ENCODE data around the gene MCRS1.
"Not testable (repeated sequence)": the region's sequence is repeated elsewhere in the genome, so short reads cannot be mapped to it uniquely, and the experiment has no call there.

Gene MCRS1, protein sequence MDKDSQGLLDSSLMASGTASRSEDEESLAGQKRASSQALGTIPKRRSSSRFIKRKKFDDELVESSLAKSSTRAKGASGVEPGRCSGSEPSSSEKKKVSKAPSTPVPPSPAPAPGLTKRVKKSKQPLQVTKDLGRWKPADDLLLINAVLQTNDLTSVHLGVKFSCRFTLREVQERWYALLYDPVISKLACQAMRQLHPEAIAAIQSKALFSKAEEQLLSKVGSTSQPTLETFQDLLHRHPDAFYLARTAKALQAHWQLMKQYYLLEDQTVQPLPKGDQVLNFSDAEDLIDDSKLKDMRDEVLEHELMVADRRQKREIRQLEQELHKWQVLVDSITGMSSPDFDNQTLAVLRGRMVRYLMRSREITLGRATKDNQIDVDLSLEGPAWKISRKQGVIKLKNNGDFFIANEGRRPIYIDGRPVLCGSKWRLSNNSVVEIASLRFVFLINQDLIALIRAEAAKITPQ

DNA sequence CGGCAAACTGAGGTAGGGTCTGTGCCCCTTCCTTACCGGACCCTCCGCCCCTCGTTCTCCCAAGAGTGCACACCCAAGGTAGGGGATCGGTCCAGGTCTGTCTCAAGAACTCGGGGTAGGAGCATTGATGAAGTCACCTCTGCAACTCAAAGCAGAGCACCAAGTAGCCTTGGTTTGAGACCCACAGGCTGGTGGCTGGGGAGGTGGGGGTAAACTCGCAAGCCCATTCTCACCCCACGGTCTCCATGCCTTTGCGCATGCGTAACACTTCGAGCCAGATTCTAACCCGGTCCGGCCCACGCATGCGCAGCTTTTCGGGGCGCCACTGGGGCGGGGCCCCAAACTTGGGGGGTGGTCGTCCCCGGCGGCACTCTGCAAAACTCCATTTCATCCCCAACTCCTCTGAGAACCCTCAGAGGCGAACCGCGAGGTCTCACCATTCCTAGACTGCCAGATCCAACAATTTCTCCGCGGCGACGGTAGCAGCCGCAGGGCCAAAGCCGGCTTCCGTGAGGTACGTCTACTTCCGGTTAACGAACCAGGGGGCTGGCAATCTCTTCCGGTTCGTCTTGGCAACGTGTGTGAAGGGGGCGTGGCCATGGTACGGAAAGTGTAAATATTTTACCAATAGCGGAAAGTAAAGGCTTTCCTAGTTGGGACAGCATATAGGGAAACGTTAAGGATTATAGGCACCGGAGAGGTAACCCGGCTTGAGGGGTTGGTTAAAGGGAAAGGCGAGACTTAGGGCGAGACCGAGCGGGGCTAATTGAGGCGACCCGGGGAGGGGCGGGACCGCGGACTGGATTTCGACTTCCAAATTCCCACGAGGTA lies at the start of gene MCRS1:
TSS of gene MCRS1 (minus strand) at position 532 of the 831 bp plus-strand sequence. CDS start 1,411 bp downstream, outside the sequence.
- DNase-seq (ENCODE audit: low spot score): peak; percentile 90

DNA sequence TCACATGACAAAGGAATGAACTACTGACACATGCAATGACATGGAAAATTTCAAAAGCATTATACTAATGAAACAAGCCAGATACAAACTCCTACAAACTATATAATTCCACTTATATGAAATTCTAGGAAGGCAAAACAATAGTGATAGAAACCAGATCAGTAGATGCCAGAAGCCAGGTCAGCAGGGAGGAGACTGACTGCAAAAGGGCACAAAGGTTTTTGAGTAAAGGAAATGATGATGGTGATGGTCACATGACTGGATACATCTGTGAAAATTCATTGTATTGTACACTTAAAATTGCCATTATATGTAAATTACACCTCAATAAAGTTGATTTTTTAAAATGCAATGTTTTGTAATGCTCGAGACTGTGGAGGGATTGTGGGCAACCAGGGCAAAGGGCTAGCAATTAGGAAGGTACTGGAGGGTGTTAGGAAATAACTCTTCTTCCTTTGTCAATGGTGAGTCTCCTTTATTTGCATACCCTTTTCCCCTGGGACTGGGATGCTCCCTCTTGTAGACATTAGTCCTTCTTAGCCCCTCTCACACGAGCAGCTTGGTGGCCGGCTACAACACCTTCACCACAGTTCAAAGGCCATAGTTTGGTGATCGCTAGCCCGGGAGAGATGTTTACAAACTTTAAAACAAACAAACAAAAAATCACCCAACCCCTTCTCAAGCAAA lies 48.7 kb upstream of the MCRS1 start:
- DNase-seq (ENCODE audit: low spot score): no peak

DNA sequence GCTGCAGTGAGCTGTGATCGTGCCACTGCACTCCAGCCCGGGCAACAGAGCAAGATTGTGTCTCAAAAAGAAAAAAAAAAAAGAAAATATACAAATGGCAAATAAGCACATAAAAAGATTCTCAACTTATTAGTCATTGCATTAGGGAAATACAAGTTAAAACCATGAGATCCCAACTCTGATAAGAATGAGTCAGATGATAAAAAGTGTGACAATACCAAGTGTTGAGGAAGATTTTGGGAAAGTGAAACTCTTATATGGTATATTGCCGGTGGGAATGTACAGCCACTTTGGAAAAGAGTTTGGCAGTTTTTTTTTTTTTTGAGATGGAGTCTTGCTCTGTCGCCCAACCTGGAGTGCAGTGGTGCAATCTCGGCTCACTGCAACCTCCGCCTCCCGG lies 47.8 kb upstream of the MCRS1 start:
- DNase-seq (ENCODE audit: low spot score): no peak

DNA sequence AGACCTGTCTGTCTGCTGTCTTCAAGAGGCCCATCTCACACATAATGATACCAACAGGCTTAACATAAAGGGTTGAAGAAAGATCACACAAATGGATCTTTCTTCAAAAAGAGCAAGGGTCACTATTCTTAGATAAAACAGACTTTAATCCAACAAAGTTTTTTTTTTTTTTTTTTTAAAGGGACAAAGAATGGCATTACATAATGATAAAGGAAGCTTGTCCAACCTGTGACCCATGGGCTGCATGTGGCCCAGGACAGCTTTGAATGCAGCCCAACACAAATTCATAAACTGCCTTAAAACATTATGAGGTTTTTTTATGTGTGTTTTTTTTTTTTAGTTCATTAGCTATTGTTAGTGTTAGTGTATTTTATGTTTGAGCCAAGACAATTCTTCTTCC lies 44.3 kb upstream of the MCRS1 start:
- DNase-seq (ENCODE audit: low spot score): no peak

DNA sequence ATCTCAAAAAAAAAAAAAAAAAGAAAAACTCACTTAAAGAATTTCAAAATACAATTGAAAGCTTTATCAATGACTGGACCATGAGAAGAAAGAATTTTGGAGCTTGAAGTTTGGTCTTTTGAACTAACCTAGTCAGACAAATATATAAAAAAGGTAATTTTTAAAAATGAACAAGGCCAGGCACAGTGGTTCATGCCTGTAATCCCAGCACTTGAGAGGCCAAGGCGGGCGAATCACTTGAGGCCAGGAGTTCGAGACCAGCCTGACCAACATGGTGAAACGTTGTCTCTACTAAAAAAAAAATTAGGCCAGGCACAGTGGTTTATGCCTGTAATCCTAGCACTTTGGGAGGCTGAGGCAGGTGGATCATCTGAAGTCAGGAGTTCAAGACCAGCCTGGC lies 42.8 kb upstream of the MCRS1 start:
- not testable (repeated sequence) for DNase-seq (ENCODE audit: low spot score)

DNA sequence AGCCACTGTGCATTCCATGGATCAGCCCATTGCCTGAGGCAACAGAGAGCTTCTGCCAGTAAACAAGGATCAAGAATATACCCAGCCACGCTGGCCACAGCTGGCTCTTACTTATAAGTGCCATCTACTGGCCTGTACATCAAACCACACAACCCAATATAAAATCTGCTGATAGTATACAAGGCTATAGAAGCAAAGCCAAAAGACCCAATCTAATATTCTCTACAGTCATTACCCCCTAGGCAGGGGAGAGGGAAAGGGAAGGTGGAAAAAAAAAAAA lies 41.9 kb upstream of the MCRS1 start:
- DNase-seq (ENCODE audit: low spot score): no peak

DNA sequence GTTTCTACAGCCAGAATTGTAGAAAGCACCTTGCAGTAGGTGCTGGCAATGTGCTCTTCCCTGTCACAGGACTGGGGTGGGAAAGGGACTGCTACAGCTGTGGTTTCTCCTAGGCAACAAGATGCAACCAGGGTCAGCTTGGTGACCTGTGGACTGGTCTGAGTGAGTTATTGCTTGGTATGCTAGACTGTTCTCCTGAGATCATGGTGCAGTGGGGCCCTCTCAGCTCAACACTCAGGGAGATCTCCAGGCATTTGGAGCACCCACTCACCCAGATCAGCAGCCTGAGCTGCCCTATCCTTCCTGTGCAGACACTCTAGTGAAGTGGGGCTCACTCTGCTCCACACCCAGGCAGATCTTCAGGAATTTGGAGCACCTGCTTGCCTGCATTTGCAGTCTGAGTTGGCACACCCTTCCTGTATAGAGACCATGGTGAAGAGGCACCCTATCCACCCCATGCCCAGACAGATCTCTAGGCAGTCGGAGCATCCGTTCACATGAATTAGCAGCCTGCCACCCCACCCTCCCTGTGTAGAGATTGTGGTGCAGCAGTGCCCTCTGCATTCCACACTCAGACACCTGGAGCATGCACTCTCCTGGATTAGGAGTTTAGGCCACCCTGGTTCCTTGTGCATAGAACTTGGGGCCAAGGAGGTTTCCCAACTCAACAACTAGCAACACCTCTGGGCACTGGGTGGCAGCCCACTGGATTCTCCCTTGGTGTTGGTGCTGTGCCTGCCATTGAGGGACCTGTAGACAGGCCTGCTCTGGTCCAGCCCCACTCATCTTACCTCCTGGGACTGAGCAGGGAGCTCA lies 41.3 kb upstream of the MCRS1 start:
- no peak for DNase-seq (ENCODE audit: low spot score)

DNA sequence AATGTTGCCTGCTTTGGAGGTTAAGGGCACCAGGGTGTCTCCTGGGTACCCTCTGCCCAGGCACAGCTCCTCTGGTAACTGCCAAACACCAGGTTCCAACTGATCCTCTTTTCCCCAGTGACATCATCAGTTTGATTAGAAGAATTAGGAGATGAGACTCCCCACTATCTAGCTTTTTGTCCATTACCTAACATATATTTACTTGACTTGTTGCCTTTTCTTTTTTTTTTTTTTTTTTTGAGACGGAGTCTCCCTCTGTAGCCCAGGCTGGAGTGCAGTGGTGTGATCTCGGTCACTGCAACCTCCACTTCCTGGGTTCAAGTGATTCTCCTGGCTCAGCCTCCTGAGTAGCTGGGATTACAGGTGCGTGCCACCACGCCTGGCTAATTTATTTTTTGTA lies 37.6 kb upstream of the MCRS1 start, which contains the start of gene FAM186B:
TSS of gene FAM186B (minus strand) at position 101 of the 400 bp plus-strand sequence. CDS start 162 bp downstream, outside the sequence.
- not testable (repeated sequence) for DNase-seq (ENCODE audit: low spot score)

DNA sequence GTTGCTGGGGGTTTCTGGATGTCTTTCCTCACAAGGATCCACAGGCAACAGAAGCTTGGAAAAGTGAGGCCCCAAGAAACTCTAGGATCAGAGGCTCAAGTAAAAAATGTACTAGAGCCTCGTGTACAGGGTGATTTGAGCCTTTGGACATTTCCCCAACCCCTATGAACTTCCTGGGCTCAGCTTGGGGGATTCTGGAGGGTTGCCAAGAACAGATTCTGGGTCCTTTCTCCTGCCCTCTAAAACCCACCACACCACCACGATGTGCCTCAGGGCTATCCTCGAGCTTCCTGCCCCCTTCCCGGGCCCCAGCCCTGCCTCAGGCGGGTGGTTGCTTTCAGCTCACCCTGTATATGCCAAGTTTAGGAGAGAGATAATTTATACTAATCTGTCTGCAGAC lies 36.9 kb upstream of the MCRS1 start:
- no peak for DNase-seq (ENCODE audit: low spot score)

DNA sequence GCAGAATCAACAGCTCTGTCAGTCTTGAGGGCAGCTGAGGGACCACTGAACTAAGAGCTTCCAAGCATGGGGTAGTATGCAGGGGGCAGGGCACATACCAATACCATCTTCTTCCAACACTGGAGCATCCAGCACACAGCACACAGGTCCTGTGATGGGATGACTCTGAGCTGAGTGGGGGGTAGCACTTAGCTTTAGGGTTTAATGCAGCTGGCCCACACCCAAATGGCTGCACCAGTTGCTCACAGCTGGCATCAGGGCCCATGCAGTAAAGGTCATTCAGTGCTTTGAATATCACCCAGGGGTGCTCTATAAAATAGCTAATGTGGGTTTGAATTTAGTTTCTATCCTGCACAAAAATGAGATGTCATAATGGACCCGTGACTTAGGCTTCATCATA lies 35.8 kb upstream of the MCRS1 start:
- DNase-seq (ENCODE audit: low spot score): no peak

DNA sequence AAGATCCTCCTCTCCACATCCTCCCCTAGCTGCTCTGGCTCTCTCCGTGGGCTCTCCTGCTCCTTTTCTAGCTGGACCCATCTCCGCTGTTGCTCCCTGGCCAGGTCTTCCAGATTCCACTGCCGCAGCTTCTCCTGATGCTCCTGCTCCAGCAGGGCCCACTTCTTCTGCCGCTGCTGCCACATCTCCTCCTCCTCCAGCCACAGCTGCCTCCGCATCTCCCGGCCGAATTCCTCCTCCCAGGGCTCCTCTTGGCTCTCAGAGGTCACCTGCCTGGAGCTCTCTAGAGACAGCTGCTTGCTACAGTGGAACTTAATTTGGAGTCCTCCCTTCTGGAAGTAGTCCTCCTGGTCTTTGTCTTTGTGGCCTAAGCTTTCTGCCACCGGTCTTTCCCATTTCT lies 32.0 kb upstream of the MCRS1 start:
- no peak for DNase-seq (ENCODE audit: low spot score)

DNA sequence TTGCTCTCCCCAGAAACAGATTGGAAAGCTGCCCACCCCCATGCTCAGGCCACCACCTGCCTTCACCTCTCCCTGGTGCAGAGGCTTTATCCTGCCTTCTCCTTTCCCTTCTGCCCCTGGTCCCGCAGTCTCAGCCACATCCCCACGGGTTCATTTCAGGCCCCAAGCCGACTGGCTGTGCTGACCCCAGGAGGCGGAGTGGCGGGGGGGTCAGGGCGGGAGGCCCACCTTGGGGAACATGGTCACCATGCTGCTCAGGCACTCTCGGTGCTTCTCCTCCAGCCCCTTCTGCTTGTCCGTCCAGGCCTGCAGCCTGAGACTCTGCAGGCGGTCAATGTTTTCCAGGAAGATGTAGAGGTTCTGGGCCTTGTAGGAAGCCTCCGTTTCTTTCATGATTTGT lies 30.6 kb upstream of the MCRS1 start:
- no peak for DNase-seq (ENCODE audit: low spot score)

DNA sequence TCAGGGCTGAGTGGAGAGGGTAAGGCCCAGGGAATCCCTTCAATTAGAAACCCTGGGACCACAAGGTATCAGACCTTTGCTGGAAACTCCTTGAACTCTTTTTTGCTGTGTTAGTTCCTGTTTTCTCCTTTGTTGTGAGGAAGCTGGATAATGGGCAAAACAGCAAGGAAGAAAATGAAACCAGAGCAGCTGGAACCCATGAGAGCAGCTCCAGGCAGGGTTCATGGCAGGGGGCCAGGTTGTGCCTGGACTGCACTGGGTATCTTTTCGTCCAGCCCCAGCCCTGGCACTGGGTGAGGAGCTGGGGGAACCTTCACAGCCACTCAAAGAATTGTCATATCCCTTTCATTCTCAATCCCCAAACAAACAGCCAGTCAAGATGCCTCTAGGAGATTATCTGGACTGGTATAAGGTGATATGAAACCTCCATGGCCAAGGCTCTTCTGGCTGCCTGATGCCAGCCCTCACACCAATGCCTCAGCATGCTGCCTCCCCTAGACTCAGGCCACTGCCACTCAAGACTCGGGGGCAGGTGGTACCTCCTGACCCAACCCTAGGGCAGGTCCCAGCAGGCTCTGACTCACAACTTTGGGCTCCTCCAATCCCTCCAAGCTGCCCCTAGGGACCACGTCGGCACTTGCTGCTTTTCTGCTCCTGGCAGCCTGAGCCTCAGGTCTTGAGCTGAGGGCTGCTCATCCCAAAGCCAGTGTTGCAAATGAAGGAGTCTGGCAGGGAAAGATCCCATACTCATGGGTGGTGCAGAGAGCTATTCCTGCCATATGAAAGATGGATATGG lies 21.0 kb upstream of the MCRS1 start:
- no peak for DNase-seq (ENCODE audit: low spot score)

DNA sequence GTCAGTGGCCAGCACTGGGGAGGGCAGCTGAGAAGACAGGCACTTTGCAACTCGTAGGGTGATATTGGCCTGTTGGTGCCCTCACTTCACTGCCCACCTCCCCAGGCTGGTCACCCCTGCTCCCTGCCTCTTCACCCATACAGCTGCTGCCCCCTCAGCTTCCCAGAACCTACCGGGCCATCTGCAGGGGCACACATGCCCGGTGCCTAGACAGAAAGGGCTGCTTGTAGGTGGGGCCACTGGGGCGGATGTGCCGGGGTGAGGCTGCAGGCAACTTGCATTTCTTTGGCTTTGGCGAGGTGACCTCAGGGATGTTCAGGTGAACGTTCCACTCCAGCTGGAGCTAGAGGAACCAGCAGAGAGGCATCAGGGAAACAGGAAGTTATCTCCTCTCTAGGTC lies 20.3 kb upstream of the MCRS1 start:
- DNase-seq (ENCODE audit: low spot score): no peak

DNA sequence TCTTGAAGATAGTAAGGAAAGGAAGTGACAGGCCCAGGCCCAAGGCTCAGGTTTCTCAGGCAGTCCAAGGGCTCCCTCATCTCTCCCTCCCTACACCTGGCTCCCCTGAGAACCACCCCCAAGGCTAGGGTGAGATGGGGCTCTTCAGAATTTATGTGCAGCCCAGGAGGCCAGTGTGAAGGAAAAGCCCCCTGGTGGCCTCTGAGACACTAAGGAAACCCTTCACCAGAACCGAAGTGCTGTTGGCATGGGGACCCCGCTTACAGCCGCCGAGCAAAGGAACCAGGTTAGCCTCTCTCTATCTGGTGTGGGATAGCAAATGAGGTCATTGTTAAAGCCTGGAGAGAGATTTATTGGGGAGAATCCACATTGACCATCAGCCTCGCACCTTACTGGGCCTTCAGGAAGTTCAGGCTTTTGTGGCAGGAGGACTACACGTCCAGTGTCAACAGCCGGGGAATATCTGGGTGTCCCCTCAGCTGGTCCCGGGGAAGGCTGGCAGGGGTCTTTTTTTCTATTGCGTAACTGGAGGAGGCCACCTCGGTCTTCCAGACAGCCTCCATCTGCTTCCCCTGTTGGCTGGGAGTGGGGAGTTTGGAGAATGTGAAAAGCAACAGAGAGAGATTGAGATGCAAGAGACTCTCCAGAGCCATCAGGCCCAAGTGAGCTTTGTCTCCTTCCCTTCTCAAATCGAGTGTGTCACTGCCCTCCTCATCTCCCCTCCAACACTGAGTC lies 19.4 kb upstream of the MCRS1 start:
- DNase-seq (ENCODE audit: low spot score): no peak

DNA sequence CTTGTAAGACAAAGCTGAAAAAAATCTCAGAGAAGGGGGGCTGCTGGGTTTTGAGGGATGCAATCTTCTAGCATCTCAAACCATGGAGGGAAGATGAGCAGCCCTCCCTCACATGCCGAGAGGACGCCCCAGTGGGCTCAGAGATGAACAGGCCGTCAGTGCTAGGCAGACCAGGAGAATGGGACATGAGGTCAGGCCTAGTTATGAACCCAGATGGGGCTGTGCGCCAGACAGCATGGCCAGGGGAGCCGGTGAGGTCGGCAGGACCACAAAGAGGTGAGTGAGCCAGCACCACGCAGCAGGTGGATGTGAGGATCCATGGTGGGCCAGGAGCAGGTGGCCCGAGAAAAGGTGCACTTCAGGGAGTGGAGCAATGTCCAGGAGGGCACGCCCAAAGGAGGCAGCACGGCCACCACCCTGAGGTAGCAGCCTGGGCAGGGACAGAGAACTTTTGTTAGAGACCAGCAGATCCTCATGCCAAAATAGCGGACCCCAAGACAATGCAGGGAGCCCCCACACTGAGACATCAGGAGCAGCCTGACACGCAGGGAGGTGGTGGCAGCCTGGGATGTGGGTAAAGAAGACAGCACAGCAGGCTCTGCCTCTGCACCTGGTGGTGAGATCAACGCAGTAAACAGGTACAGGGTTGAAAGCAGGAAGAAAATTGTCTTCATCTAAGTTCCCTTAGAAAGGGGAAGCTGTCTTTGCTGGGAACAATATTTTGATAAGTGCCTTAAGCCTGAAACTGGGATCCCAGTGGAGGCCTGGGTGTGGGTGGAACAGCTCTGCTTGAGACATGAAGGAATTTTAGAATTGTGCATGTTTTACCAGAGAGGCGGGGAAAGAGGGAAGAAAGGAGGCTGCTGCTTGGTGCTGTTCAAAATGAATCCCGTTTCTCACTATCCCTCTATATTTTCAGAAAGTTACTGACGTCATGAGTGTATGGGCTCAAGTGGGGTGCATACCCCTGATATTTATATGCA lies 17.8 kb upstream of the MCRS1 start:
- no peak for DNase-seq (ENCODE audit: low spot score)

DNA sequence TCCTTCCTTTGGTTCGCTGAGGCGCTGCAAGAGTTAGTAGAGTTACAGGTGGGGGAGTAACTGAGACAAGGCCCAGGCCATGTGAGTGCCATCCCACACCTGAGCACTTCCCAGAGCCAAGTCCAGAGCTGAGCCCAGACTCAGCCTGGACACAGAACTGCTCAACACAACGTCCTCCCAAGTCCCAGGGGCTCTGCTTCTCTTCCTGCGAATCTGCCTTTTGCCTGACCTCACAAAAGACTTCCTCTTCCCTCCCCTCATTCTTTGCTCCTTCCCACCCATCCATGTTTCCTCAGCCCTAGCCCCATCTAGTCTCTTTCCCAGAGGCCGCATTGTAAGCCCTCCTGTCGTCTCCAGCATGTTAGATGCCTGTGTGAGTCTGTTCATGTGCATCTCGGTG lies 16.6 kb upstream of the MCRS1 start:
- DNase-seq (ENCODE audit: low spot score): no peak

DNA sequence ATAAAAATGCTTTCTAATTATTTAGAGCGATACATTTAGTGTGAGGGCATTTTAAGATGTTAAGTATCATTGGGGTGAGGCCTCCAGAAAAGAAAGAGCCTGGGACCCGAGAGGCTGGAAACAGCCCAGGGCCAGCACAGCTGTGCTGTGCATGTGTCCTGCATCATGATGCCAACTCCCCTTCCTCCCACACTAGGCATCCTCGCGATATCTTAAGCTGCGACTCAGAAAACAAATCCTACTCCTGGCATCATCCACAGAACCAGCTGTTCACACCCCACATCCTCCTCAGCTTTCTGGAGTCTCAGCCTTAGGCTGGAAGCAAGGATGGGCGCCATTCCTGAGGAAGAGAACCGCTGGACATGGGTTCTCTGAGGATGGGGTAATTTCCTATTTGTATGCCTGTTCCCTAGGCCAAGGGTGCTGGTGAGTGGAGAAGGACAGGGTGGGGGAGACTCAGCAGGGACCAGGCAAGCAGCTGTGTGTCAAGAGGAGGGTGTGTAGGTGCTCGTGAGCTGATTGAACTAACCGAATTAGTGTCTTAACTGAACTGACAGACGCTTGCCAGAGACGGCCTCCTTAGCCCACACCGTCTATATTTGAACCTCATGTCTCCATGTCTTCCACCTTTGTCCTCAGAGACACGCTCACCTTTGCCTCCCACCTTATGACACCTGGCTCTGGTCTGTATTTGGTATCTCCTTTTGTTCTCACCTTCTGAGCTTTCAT lies 15.6 kb upstream of the MCRS1 start:
- no peak for DNase-seq (ENCODE audit: low spot score)
